PC-3 (cell line): ENCODE measurements around the gene DAPK1. TPM values are rescaled to one million over a fixed set of nuclear protein-coding genes. Genes with fewer than 3 reads are reported as not detected.

Experiments
- ATAC-seq: fragments of 200-7000 bp; cut with Tn5 transposase; 2 replicates; pipeline ENCODE4 v1.9.1; 2020; ENCODE audit warnings: mild to moderate bottlenecking, moderate library complexity
- BruUV-seq: library from RNA; stranded (reverse); fragments of 400-500 nt; replicated peaks from 2 replicates; lab custom pipeline; 2021; lab: Mats Ljungman, UMichigan
- CTCF ChIA-PET: fragments of 300-600 bp; sonication (Branson Sonifier 250); formaldehyde crosslinking; loops from one replicate; lab custom pipeline; 2022; ENCODE audit warnings: antibody characterized with exemption; lab: Charles Lee
- POLR2A ChIA-PET: fragments of 300-600 bp; sonication (Branson Sonifier 250); formaldehyde crosslinking; loops from one replicate; lab custom pipeline; 2022; ENCODE audit warnings: antibody characterized with exemption; ENCODE audit not compliant: unreplicated experiment; lab: Charles Lee
- DNase-seq: peaks from one replicate; pipeline ENCODE4 v3.0.0-alpha.2; 2015
- H2AFZ ChIP-seq: fragments of 300-600 bp; sonication (generic); 2 replicates; pipeline ENCODE4 v1.6.0; 2016; ENCODE audit warnings: antibody characterized with exemption, low read length
- H3F3A ChIP-seq: fragments of 300-600 bp; sonication (generic); one replicate; pipeline ENCODE4 v1.6.0; 2017; ENCODE audit warnings: antibody characterized with exemption, low read length, control low read depth, mild to moderate bottlenecking; ENCODE audit not compliant: unreplicated experiment
- H3K27ac ChIP-seq: fragments of 300-600 bp; sonication (generic); 2 replicates; pipeline ENCODE4 v1.5.1; 2016; ENCODE audit warnings: mild to moderate bottlenecking, low read length
- H3K27me3 ChIP-seq: fragments of 300-600 bp; sonication (generic); 2 replicates; pipeline ENCODE4 v1.6.1; 2016; ENCODE audit warnings: low read length, mixed read lengths
- H3K36me3 ChIP-seq: fragments of 300-600 bp; sonication (generic); 2 replicates; pipeline ENCODE4 v1.6.1; 2016; ENCODE audit warnings: low read depth, mixed run types, low read length, mixed read lengths
- H3K4me1 ChIP-seq: fragments of 300-600 bp; sonication (generic); 2 replicates; pipeline ENCODE4 v1.5.1; 2016; ENCODE audit warnings: low read length; ENCODE audit not compliant: insufficient read depth
- H3K4me2 ChIP-seq: fragments of 300-600 bp; sonication (generic); 2 replicates; pipeline ENCODE4 v1.6.0; 2016; ENCODE audit warnings: low read length
- H3K4me3 ChIP-seq: fragments of 300-600 bp; sonication (generic); 2 replicates; pipeline ENCODE4 v1.5.1; 2016; ENCODE audit warnings: mild to moderate bottlenecking, low read length, mixed read lengths
- H3K79me2 ChIP-seq: fragments of 300-600 bp; sonication (generic); 2 replicates; pipeline ENCODE4 v1.6.1; 2017; ENCODE audit warnings: low read length, mixed read lengths
- H3K9ac ChIP-seq: fragments of 300-600 bp; sonication (generic); 2 replicates; pipeline ENCODE4 v1.6.0; 2016; ENCODE audit warnings: mild to moderate bottlenecking, low read length
- H3K9me2 ChIP-seq: fragments of 300-600 bp; sonication (generic); replicated peaks from 2 replicates; pipeline ENCODE4 v1.6.1; 2016; ENCODE audit warnings: mixed run types, low read length, mixed read lengths
- H3K9me3 ChIP-seq: fragments of 300-600 bp; sonication (generic); 2 replicates; pipeline ENCODE4 v1.6.1; 2016; ENCODE audit warnings: low read length, mixed read lengths
- H4K20me1 ChIP-seq: fragments of 300-600 bp; sonication (generic); 2 replicates; pipeline ENCODE4 v1.6.1; 2016; ENCODE audit warnings: low read length, mixed read lengths
- EZH2 ChIP-seq: fragments of 300-600 bp; sonication (generic); IDR thresholded peaks from one replicate; pipeline ENCODE4 v1.6.1; 2017; ENCODE audit warnings: antibody characterized with exemption, mild to moderate bottlenecking, low read length; ENCODE audit not compliant: unreplicated experiment
- EZH2phosphoT487 ChIP-seq: fragments of 300-600 bp; sonication (generic); IDR thresholded peaks from 2 replicates; pipeline ENCODE4 v1.6.1; 2018; ENCODE audit warnings: mild to moderate bottlenecking, antibody characterized with exemption, low read length, borderline replicate concordance
- intact Hi-C: fragments of 100-400 bp; cut with micrococcal nuclease; formaldehyde crosslinking; loops from 2 replicates; pipeline ENCODE4 v1.9.0; 2023
- total RNA-seq: library from RNA; depleted of rRNA; stranded (reverse); fragments of >200 nt; gene quantifications from 2 replicates; pipeline ENCODE4 v1.2.3, GENCODE V29; 2014
- TF ChIP-seq, protein P1 (sequence below): fragments of 300-600 bp; sonication (generic); conservative IDR thresholded peaks from 2 replicates; pipeline ENCODE4 v1.5.1; 2017; ENCODE audit warnings: antibody characterized with exemption, low read depth, mild to moderate bottlenecking, low read length

The DAPK1 gene
- total RNA-seq, 1 experiment from 2014 or later: not detected

- ChIA-PET POLR2A (no interaction called here), CTCF (no interaction called here)
- Histone ChIP-seq H2AFZ (no peak overlapping the region), H4K20me1 (no peaks in the 10 kb centered on the region), H3K36me3 (no peaks in the 10 kb centered on the region), H3K27ac (no peak overlapping the region), H3K4me1 (no peaks in the 10 kb centered on the region), H3K27me3 (peaks cover 71% of the 10 kb centered on the region), H3K9me3 (no peaks in the 10 kb centered on the region), H3K9me2 (no peaks in the 10 kb centered on the region), H3F3A (no peaks in the 10 kb centered on the region), H3K4me2 (no peak overlapping the region), H3K9ac (no peak overlapping the region), H3K4me3 (no peak overlapping the region), H3K79me2 (no peaks in the 10 kb centered on the region)
- BruUV-seq: no TSS peak
- intact Hi-C loops: no loop called here
- DNase-seq: no peak
- ATAC-seq: no peak
- no peak for TF ChIP-seq EZH2
- no peak for TF ChIP-seq EZH2phosphoT487
- TF ChIP-seq, protein P1, sequence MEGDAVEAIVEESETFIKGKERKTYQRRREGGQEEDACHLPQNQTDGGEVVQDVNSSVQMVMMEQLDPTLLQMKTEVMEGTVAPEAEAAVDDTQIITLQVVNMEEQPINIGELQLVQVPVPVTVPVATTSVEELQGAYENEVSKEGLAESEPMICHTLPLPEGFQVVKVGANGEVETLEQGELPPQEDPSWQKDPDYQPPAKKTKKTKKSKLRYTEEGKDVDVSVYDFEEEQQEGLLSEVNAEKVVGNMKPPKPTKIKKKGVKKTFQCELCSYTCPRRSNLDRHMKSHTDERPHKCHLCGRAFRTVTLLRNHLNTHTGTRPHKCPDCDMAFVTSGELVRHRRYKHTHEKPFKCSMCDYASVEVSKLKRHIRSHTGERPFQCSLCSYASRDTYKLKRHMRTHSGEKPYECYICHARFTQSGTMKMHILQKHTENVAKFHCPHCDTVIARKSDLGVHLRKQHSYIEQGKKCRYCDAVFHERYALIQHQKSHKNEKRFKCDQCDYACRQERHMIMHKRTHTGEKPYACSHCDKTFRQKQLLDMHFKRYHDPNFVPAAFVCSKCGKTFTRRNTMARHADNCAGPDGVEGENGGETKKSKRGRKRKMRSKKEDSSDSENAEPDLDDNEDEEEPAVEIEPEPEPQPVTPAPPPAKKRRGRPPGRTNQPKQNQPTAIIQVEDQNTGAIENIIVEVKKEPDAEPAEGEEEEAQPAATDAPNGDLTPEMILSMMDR: no peak
Observed at GRCh38 chr9:87643778-87644570, 146.3 kb downstream of the DAPK1 start.

- no peak for ATAC-seq
- H3K4me1 ChIP-seq: no peaks in the 10 kb centered on the region
- H4K20me1 ChIP-seq: no peaks in the 10 kb centered on the region
- H3K9me2 ChIP-seq: no peaks in the 10 kb centered on the region
- intact Hi-C loops: no loop called here
- no peak for TF ChIP-seq EZH2phosphoT487
- TF ChIP-seq EZH2: no peak
- TF ChIP-seq, protein P1: no peak
- no peaks in the 10 kb centered on the region for H3K79me2 ChIP-seq
- no peak overlapping the region for H3K9ac ChIP-seq
- no peak overlapping the region for H3K4me3 ChIP-seq
- H3K9me3 ChIP-seq: no peaks in the 10 kb centered on the region
- H3K27ac ChIP-seq: no peak overlapping the region
- POLR2A ChIA-PET: no interaction called here
- BruUV-seq: no TSS peak
- peaks cover 72% of the 10 kb centered on the region for H3K27me3 ChIP-seq
- no peak for DNase-seq
- no peak overlapping the region for H3K4me2 ChIP-seq
- H3F3A ChIP-seq: no peaks in the 10 kb centered on the region
- H3K36me3 ChIP-seq: no peaks in the 10 kb centered on the region
- H2AFZ ChIP-seq: no peak overlapping the region
- CTCF ChIA-PET: no interaction called here
Observed at GRCh38 chr9:87644659-87645058, 147.0 kb downstream of the DAPK1 start.

DNA sequence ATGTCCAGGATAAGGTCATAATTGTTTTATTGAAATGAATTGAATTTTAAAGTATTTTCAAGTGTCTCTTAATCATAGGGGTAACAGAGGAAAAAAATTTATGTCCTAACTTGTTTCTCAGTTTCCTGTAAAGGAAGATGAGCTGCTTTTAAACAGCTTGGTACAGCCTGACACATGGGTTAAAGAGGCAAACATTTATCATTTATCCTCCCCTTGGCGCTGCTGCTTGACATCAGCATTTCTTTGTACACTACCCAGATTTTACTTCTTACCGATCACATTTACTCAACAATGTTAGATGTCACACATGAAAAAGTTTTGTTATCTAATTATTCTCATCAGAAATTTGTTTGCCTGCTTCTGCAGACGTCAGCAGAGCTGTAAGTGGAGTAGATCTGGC lies 148.9 kb downstream of the DAPK1 start:
- intact Hi-C loops: no loop called here
- no peaks in the 10 kb centered on the region for H3K9me2 ChIP-seq
- no peaks in the 10 kb centered on the region for H4K20me1 ChIP-seq
- peaks cover 87% of the 10 kb centered on the region for H3K27me3 ChIP-seq
- no peak overlapping the region for H3K4me2 ChIP-seq
- no peak for DNase-seq
- H3K9me3 ChIP-seq: no peaks in the 10 kb centered on the region
- TF ChIP-seq EZH2 (no peak), EZH2phosphoT487 (no peak)
- TF ChIP-seq, protein P1: no peak
- H3F3A ChIP-seq: no peaks in the 10 kb centered on the region
- H2AFZ ChIP-seq: no peak overlapping the region
- H3K36me3 ChIP-seq: no peaks in the 10 kb centered on the region
- no peak overlapping the region for H3K4me3 ChIP-seq
- no peak for ATAC-seq
- CTCF ChIA-PET: no interaction called here
- no peak overlapping the region for H3K9ac ChIP-seq
- no peaks in the 10 kb centered on the region for H3K79me2 ChIP-seq
- POLR2A ChIA-PET: no interaction called here
- no peak overlapping the region for H3K27ac ChIP-seq
- no peaks in the 10 kb centered on the region for H3K4me1 ChIP-seq
- no TSS peak for BruUV-seq
